Naive thymus-derived CD4-positive, alpha-beta T cell (primary cell): Measurements from ENCODE around the gene TTC16. TPM values are rescaled to one million over a fixed set of nuclear protein-coding genes. Genes with fewer than 3 reads are reported as not detected.

Experiments used
- ATAC-seq: fragments of 150-1000 bp; cut with Tn5 transposase; 2 replicates; pipeline ENCODE4 v1.10.0; 2021; ENCODE audit warnings: mild to moderate bottlenecking, moderate library complexity
- CTCF ChIA-PET: fragments of 350-600 bp; sonication (Branson Sonifier 250); formaldehyde crosslinking; loops from one replicate; lab custom pipeline; 2021; ENCODE audit warnings: antibody characterized with exemption; lab: Charles Lee
- POLR2A ChIA-PET: fragments of 350-600 bp; sonication (Branson Sonifier 250); formaldehyde crosslinking; loops from one replicate; lab custom pipeline; 2021; ENCODE audit warnings: antibody characterized with exemption, inconsistent platforms; lab: Charles Lee
- DNase-seq, 9 donors: peaks; one replicate each; pipeline versions ENCODE4 v3.0.0 to v3.0.0-alpha.2; 2020 to 2022; ENCODE audit warnings: mixed read lengths in 1 of 9
- H3K27ac ChIP-seq: one replicate; pipeline ENCODE4 v1.7.0; 2013; ENCODE audit warnings: mild to moderate bottlenecking, low read depth, low read length, moderate library complexity
- H3K27me3 ChIP-seq, 2 donors: one replicate each; pipeline ENCODE4 v1.7.0; 2013; ENCODE audit warnings: low read length in 2 of 2, mild to moderate bottlenecking in 2 of 2, moderate library complexity in 2 of 2; ENCODE audit not compliant: control insufficient read depth in 2 of 2, insufficient read depth in 2 of 2
- H3K36me3 ChIP-seq, 3 experiments: 1 replicate in 2 of 3; 2 replicates in 1 of 3; pipeline ENCODE4 v1.7.0; 2013; ENCODE audit warnings: low read length in 3 of 3, mild to moderate bottlenecking in 3 of 3, moderate library complexity in 1 of 3; ENCODE audit not compliant: insufficient read depth in 3 of 3, control insufficient read depth in 2 of 3
- H3K4me1 ChIP-seq, 2 donors: one replicate each; pipeline ENCODE4 v1.7.0; 2013; ENCODE audit warnings: low read length in 2 of 2, mild to moderate bottlenecking in 2 of 2, moderate library complexity in 1 of 2; ENCODE audit not compliant: control insufficient read depth in 2 of 2, insufficient read depth in 2 of 2
- H3K4me3 ChIP-seq: 2 replicates; pipeline ENCODE4 v1.7.0; 2013; ENCODE audit warnings: mild to moderate bottlenecking, low read length
- H3K9me3 ChIP-seq, 3 experiments: 1 replicate in 2 of 3; 2 replicates in 1 of 3; pipeline ENCODE4 v1.7.0; 2013; ENCODE audit warnings: low read length in 3 of 3; ENCODE audit not compliant: control insufficient read depth in 2 of 3
- H3K27ac Mint-ChIP-seq, 9 donors: one replicate each; pipeline ENCODE4 v1.8.0; 2020 to 2022; ENCODE audit warnings: mixed read lengths in 9 of 9, mild to moderate bottlenecking in 8 of 9, moderate library complexity in 5 of 9, inconsistent platforms in 2 of 9
- H3K27me3 Mint-ChIP-seq, 5 donors: one replicate each; pipeline ENCODE4 v1.8.0; 2021 to 2022; ENCODE audit warnings: mixed read lengths in 5 of 5, mild to moderate bottlenecking in 1 of 5
- H3K36me3 Mint-ChIP-seq, 5 donors: one replicate each; pipeline ENCODE4 v1.8.0; 2020 to 2022; ENCODE audit warnings: mixed read lengths in 5 of 5, mild to moderate bottlenecking in 3 of 5, inconsistent platforms in 1 of 5
- H3K4me1 Mint-ChIP-seq, 7 donors: one replicate each; pipeline ENCODE4 v1.8.0; 2020 to 2022; ENCODE audit warnings: mixed read lengths in 7 of 7, mild to moderate bottlenecking in 3 of 7, inconsistent platforms in 1 of 7
- H3K4me3 Mint-ChIP-seq, 10 donors: one replicate each; pipeline ENCODE4 v1.8.0; 2020 to 2022; ENCODE audit warnings: mild to moderate bottlenecking in 10 of 10, mixed read lengths in 10 of 10, moderate library complexity in 6 of 10, inconsistent platforms in 2 of 10
- H3K9me3 Mint-ChIP-seq, 11 donors: one replicate each; pipeline ENCODE4 v1.8.0; 2020 to 2022; ENCODE audit warnings: mixed read lengths in 11 of 11, mild to moderate bottlenecking in 4 of 11, inconsistent platforms in 1 of 11, moderate library complexity in 1 of 11
- intact Hi-C, 2 donors: fragments of 100-400 bp; cut with micrococcal nuclease; formaldehyde crosslinking; loops; one replicate each; pipeline ENCODE4 v1.15.1; 2023
- polyA plus RNA-seq, 2 donors: library from polyadenylated mRNA; unstranded; fragments of 300-500 nt; fragmentation: Illumina TruSeq; gene quantifications; one replicate each; pipeline ENCODE4 v1.2.3, GENCODE V29; 2021
- total RNA-seq, 6 experiments: library from RNA in 5 of 6; stranded (reverse) in 5 of 6; gene quantifications; 1 replicate in 5 of 6; 2 replicates in 1 of 6; pipeline ENCODE4 v1.2.3 and lab custom pipeline; 2021 to 2026

Gene TTC16
- total and polyA plus RNA-seq, 7 experiments from 2014 or later = 0.29 to 9.9 (median 4.6) TPM

- H3K27ac ChIP-seq = no peak overlapping the region
- no peak for ATAC-seq
- Mint-ChIP-seq H3K27me3 (no peaks in the 10 kb centered on the region), H3K27ac (peak overlapping the region in 2 of 9 donors; percentile 19 to 20), H3K9me3 (no peaks in the 10 kb centered on the region), H3K4me1 (peaks cover 14 to 34% (median 21%) of the 10 kb centered on the region in 7 donors), H3K36me3 (no peaks in the 10 kb centered on the region), H3K4me3 (peak overlapping the region in 1 of 10 donors; percentile 51)
- H3K9me3 ChIP-seq = no peaks in the 10 kb centered on the region
- intact Hi-C loops = no loop called here
- H3K4me1 ChIP-seq = peaks cover 16 to 26% of the 10 kb centered on the region in 2 donors
- POLR2A ChIA-PET = interaction anchor here (0.6 to 0.9 kb wide), 3 partner anchors 11 to 148 kb away, joined by 3 to 6 read pairs (median 3); no protein-coding TSS in a partner anchor
- no peak overlapping the region for H3K4me3 ChIP-seq
- H3K27me3 ChIP-seq = no peaks in the 10 kb centered on the region
- H3K36me3 ChIP-seq = no peaks in the 10 kb centered on the region
- CTCF ChIA-PET = interaction anchor here (0.6 kb wide), 1 partner anchor 336 kb away, joined by 4 read pairs; no protein-coding TSS in a partner anchor
- DNase-seq = no peak
Observed at GRCh38 chr9:127723444-127723843, 7.6 kb downstream of the TTC16 start.

DNA sequence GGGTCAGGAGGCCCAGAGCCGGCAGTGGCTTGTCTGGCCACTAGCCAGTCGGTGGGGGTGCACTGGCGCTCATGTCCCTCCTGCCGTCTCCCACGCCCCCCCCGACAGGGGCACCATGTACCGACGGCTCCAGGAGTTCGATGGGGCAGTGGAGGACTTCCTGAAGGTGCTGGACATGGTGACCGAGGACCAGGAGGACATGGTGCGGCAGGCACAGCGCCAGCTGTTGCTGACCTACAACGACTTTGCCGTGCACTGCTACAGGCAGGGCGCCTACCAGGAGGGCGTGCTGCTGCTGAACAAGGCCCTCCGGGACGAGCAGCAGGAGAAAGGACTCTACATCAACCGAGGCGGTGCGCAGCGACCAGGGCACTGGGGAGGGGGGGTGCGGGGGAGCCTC lies 8.1 kb downstream of the TTC16 start:
- H3K27ac Mint-ChIP-seq = no peak overlapping the region
- peaks cover 14 to 34% (median 21%) of the 10 kb centered on the region in 7 donors for H3K4me1 Mint-ChIP-seq
- H3K36me3 Mint-ChIP-seq = no peaks in the 10 kb centered on the region
- no peaks in the 10 kb centered on the region for H3K9me3 Mint-ChIP-seq
- Histone ChIP-seq H3K4me1 (peaks cover 15 to 23% of the 10 kb centered on the region in 2 donors), H3K36me3 (no peaks in the 10 kb centered on the region), H3K4me3 (no peak overlapping the region), H3K27ac (no peak overlapping the region), H3K27me3 (no peaks in the 10 kb centered on the region), H3K9me3 (no peaks in the 10 kb centered on the region)
- no peak for DNase-seq
- ChIA-PET CTCF (interaction anchor here (0.6 kb wide), 1 partner anchor 336 kb away, joined by 4 read pairs; no protein-coding TSS in a partner anchor), POLR2A (interaction anchor here (0.7 to 0.9 kb wide), 2 partner anchors 11 to 57 kb away, joined by 3 read pairs; no protein-coding TSS in a partner anchor)
- H3K27me3 Mint-ChIP-seq = no peaks in the 10 kb centered on the region
- intact Hi-C loops = no loop called here
- ATAC-seq = no peak
- no peak overlapping the region for H3K4me3 Mint-ChIP-seq

- no peak for DNase-seq
- Histone ChIP-seq H3K4me3 (no peak overlapping the region), H3K27ac (no peak overlapping the region), H3K27me3 (no peaks in the 10 kb centered on the region), H3K36me3 (peaks cover 0 to 7% (median 0%) of the 10 kb centered on the region in 3 experiments), H3K4me1 (peaks cover 0 to 4% of the 10 kb centered on the region in 2 donors), H3K9me3 (no peaks in the 10 kb centered on the region)
- Mint-ChIP-seq H3K27ac (no peak overlapping the region), H3K9me3 (no peaks in the 10 kb centered on the region), H3K4me1 (peaks cover 0 to 7% (median 0%) of the 10 kb centered on the region in 7 donors), H3K36me3 (peaks cover 0 to 3% (median 0%) of the 10 kb centered on the region in 5 donors), H3K27me3 (no peaks in the 10 kb centered on the region), H3K4me3 (no peak overlapping the region)
- no peak for ATAC-seq
- ChIA-PET CTCF (no interaction called here), POLR2A (interaction anchor here (0.7 to 1.8 kb wide), 2 partner anchors 11 to 263 kb away, joined by 3 to 9 read pairs; partner anchors contain the start of genes PTRH1 and TTC16)
- intact Hi-C loops = no loop called here
Observed at GRCh38 chr9:127726871-127727270, 11.0 kb downstream of the TTC16 start.

- intact Hi-C loops = no loop called here
- POLR2A ChIA-PET = interaction anchor here (0.9 to 1.1 kb wide), 3 partner anchors 10 to 47 kb away, joined by 3 to 4 read pairs (median 3); partner anchors contain the start of genes PTRH1 and TTC16
- H3K27ac ChIP-seq = no peak overlapping the region
- Mint-ChIP-seq H3K9me3 (no peaks in the 10 kb centered on the region), H3K27me3 (no peaks in the 10 kb centered on the region), H3K36me3 (peaks cover 0 to 5% (median 0%) of the 10 kb centered on the region in 5 donors), H3K4me1 (peaks cover 0 to 6% (median 4%) of the 10 kb centered on the region in 7 donors), H3K27ac (peak overlapping the region in 1 of 9 donors; percentile 54), H3K4me3 (no peak overlapping the region)
- DNase-seq (no peak), ATAC-seq (no peak)
- H3K4me3 ChIP-seq = no peak overlapping the region
- peaks cover 0 to 20% (median 0%) of the 10 kb centered on the region in 3 experiments for H3K36me3 ChIP-seq
- no peaks in the 10 kb centered on the region for H3K9me3 ChIP-seq
- H3K4me1 ChIP-seq = no peaks in the 10 kb centered on the region
- CTCF ChIA-PET = interaction anchor here (1.3 to 1.6 kb wide), 2 partner anchors 193 to 225 kb away, joined by 4 to 5 read pairs; no protein-coding TSS in a partner anchor
- no peaks in the 10 kb centered on the region for H3K27me3 ChIP-seq
Observed at GRCh38 chr9:127728808-127729207, 12.9 kb downstream of the TTC16 start.

GRCh38 chr9:127729522-127730256 lies 13.8 kb downstream of the TTC16 start:
- ATAC-seq = no peak
- CTCF ChIA-PET = interaction anchor here (1.3 to 1.6 kb wide), 3 partner anchors 140 to 226 kb away, joined by 4 to 5 read pairs (median 4); no protein-coding TSS in a partner anchor
- no peaks in the 10 kb centered on the region for H3K9me3 Mint-ChIP-seq
- peaks cover 0 to 5% (median 0%) of the 10 kb centered on the region in 5 donors for H3K36me3 Mint-ChIP-seq
- POLR2A ChIA-PET = interaction anchor here (0.9 to 1.1 kb wide), 3 partner anchors 11 to 46 kb away, joined by 3 to 4 read pairs (median 3); partner anchors contain the start of genes PTRH1 and TTC16
- no peaks in the 10 kb centered on the region for H3K27me3 ChIP-seq
- H3K27ac Mint-ChIP-seq = peak overlapping the region in 2 of 9 donors; percentile 54 to 75
- H3K9me3 ChIP-seq = no peaks in the 10 kb centered on the region
- no peaks in the 10 kb centered on the region for H3K27me3 Mint-ChIP-seq
- DNase-seq = no peak
- no peak overlapping the region for H3K4me3 Mint-ChIP-seq
- intact Hi-C loops = loop anchor here (10.0 kb wide), 2 partner anchors 335 to 785 kb away; partner anchors contain the start of genes NAIF1 (in 1 of the 2) and SLC25A25 (in 1 of the 2)
- no peak overlapping the region for H3K4me3 ChIP-seq
- H3K36me3 ChIP-seq = peaks cover 0 to 20% (median 0%) of the 10 kb centered on the region in 3 experiments
- H3K4me1 ChIP-seq = peaks cover 8% of the 10 kb centered on the region in 2 donors
- peaks cover 0 to 13% (median 8%) of the 10 kb centered on the region in 7 donors for H3K4me1 Mint-ChIP-seq
- H3K27ac ChIP-seq = no peak overlapping the region

- no peak overlapping the region for H3K27ac Mint-ChIP-seq
- no peak overlapping the region for H3K27ac ChIP-seq
- POLR2A ChIA-PET = no interaction called here
Observed at GRCh38 chr9:127730262-127730661, 14.4 kb downstream of the TTC16 start.

More at GRCh38 chr9:127730262-127730661, 14.4 kb downstream of the TTC16 start:
- CTCF ChIA-PET = interaction anchor here (1.3 to 1.7 kb wide), 2 partner anchors 139 to 141 kb away, joined by 4 to 6 read pairs; no protein-coding TSS in a partner anchor
- H3K27me3 ChIP-seq = no peaks in the 10 kb centered on the region
- peaks cover 0 to 5% (median 0%) of the 10 kb centered on the region in 5 donors for H3K36me3 Mint-ChIP-seq
- no peak overlapping the region for H3K4me3 ChIP-seq
- no peak for ATAC-seq
- DNase-seq = no peak
- H3K9me3 ChIP-seq = no peaks in the 10 kb centered on the region
- H3K36me3 ChIP-seq = peaks cover 0 to 20% (median 0%) of the 10 kb centered on the region in 3 experiments
- H3K27me3 Mint-ChIP-seq = no peaks in the 10 kb centered on the region
- H3K4me3 Mint-ChIP-seq = no peak overlapping the region
- intact Hi-C loops = loop anchor here (10.0 kb wide), 2 partner anchors 335 to 785 kb away; partner anchors contain the start of genes NAIF1 (in 1 of the 2) and SLC25A25 (in 1 of the 2)
- peaks cover 8 to 9% of the 10 kb centered on the region in 2 donors for H3K4me1 ChIP-seq
- peaks cover 0 to under 1% (median 0%) of the 10 kb centered on the region in 11 donors for H3K9me3 Mint-ChIP-seq
- peaks cover 0 to 14% (median 9%) of the 10 kb centered on the region in 7 donors for H3K4me1 Mint-ChIP-seq
